ENCODE data around the gene PAPPA. TPM values are rescaled to one million over a fixed set of nuclear protein-coding genes. Genes with fewer than 3 reads are reported as not detected.

Gene PAPPA
- total RNA-seq, 2 experiments from 2014 or later, result not detected

- intact Hi-C loops (cut with micrococcal nuclease; ENCODE audit: unreplicated experiment), result no loop called here
- ChIA-PET POLR2A (interaction anchor here (0.5 kb wide), 1 partner anchor 241 kb away, joined by 3 read pairs; no protein-coding TSS in a partner anchor), CTCF (ENCODE audit: unreplicated experiment) (no interaction called here)
- Histone ChIP-seq H3K9me2 (ENCODE audit: insufficient read depth, low read length) (no peaks in the 10 kb centered on the region), H3K79me2 (ENCODE audit: insufficient read depth, low read depth, low read length) (no peaks in the 10 kb centered on the region), H3K4me2 (ENCODE audit: low read length) (no peak overlapping the region), H3K4me3 (ENCODE audit: low read depth, low read length, poor library complexity, severe bottlenecking) (no peak overlapping the region), H2AFZ (ENCODE audit: low read length) (no peak overlapping the region), H4K20me1 (ENCODE audit: insufficient read depth, low read length) (no peaks in the 10 kb centered on the region), H3K4me1 (ENCODE audit: insufficient read depth, low read length, poor library complexity, severe bottlenecking) (no peaks in the 10 kb centered on the region), H3K36me3 (ENCODE audit: insufficient read depth, low read length) (no peaks in the 10 kb centered on the region), H3K9me3 (ENCODE audit: low read length) (no peaks in the 10 kb centered on the region), H3K27ac (ENCODE audit: low read depth, low read length, poor library complexity, severe bottlenecking) (no peak overlapping the region)
- BruUV-seq (replicated peaks), result no TSS peak
- TF ChIP-seq CTCF (conservative IDR thresholded peaks at IDR 0.05; ENCODE audit: low read length), result no peak
- no peak for TF ChIP-seq EZH2phosphoT487 (IDR thresholded peaks at IDR 0.05; ENCODE audit: borderline replicate concordance, low read depth, low read length)
- no peak for DNase-seq (ENCODE audit: low spot score)
These were observed 97.8 kb downstream of the PAPPA start for GRCh38 chr9:116251366-116251765.

- CTCF ChIA-PET (ENCODE audit: unreplicated experiment), result no interaction called here
- BruUV-seq (replicated peaks), result no TSS peak
These were observed 106.9 kb downstream of the PAPPA start for GRCh38 chr9:116260531-116260930.

More at GRCh38 chr9:116260531-116260930, 106.9 kb downstream of the PAPPA start:
- Histone ChIP-seq H4K20me1 (ENCODE audit: insufficient read depth, low read length) (no peaks in the 10 kb centered on the region), H3K27ac (ENCODE audit: low read depth, low read length, poor library complexity, severe bottlenecking) (no peak overlapping the region), H3K4me1 (ENCODE audit: insufficient read depth, low read length, poor library complexity, severe bottlenecking) (no peaks in the 10 kb centered on the region), H3K9me2 (ENCODE audit: insufficient read depth, low read length) (no peaks in the 10 kb centered on the region), H3K9me3 (ENCODE audit: low read length) (no peaks in the 10 kb centered on the region), H3K4me2 (ENCODE audit: low read length) (no peak overlapping the region), H3K4me3 (ENCODE audit: low read depth, low read length, poor library complexity, severe bottlenecking) (no peak overlapping the region), H3K36me3 (ENCODE audit: insufficient read depth, low read length) (no peaks in the 10 kb centered on the region), H3K79me2 (ENCODE audit: insufficient read depth, low read depth, low read length) (no peaks in the 10 kb centered on the region), H2AFZ (ENCODE audit: low read length) (no peak overlapping the region)
- POLR2A ChIA-PET, result interaction anchor here (0.6 kb wide), 1 partner anchor 447 kb away, joined by 6 read pairs; no protein-coding TSS in a partner anchor
- TF ChIP-seq CTCF (conservative IDR thresholded peaks at IDR 0.05; ENCODE audit: low read length), result no peak
- no peak for TF ChIP-seq EZH2phosphoT487 (IDR thresholded peaks at IDR 0.05; ENCODE audit: borderline replicate concordance, low read depth, low read length)
- no peak for DNase-seq (ENCODE audit: low spot score)
- intact Hi-C loops (cut with micrococcal nuclease; ENCODE audit: unreplicated experiment), result no loop called here
